Measurements from ENCODE around the gene SLC35E2B.

SLC35E2B gene

GRCh38 chr1:1624443-1625403 is 67.9 kb downstream of the SLC35E2B start:
- DNase-seq (ENCODE audit: low read depth in 2 of 2): no peak

- DNase-seq (ENCODE audit: low read depth in 2 of 2): no peak
Measured at GRCh38 chr1:1623631-1624442, 68.8 kb downstream of the SLC35E2B start.

GRCh38 chr1:1623181-1623630 is 69.4 kb downstream of the SLC35E2B start:
- no peak for DNase-seq (ENCODE audit: low read depth in 2 of 2)

- no peak for DNase-seq (ENCODE audit: low read depth in 2 of 2)
Measured at GRCh38 chr1:1622788-1623094, 69.9 kb downstream of the SLC35E2B start.

GRCh38 chr1:1622010-1622787 is 70.4 kb downstream of the SLC35E2B start:
- DNase-seq (ENCODE audit: low read depth in 2 of 2): no peak

- no peak for DNase-seq (ENCODE audit: low read depth in 2 of 2)
Measured at GRCh38 chr1:1621173-1622009, 71.2 kb downstream of the SLC35E2B start.

- no peak for DNase-seq (ENCODE audit: low read depth in 2 of 2)
Measured at GRCh38 chr1:1620433-1621139, 72.0 kb downstream of the SLC35E2B start.

GRCh38 chr1:1619917-1620361 is 72.7 kb downstream of the SLC35E2B start:
- no peak for DNase-seq (ENCODE audit: low read depth in 2 of 2)

- no peak for DNase-seq (ENCODE audit: low read depth in 2 of 2)
Measured at GRCh38 chr1:1618396-1619068, 74.1 kb downstream of the SLC35E2B start.

GRCh38 chr1:1617925-1618324 is 74.7 kb downstream of the SLC35E2B start:
- DNase-seq (ENCODE audit: low read depth in 2 of 2): no peak

- no peak for DNase-seq (ENCODE audit: low read depth in 2 of 2)
Measured at GRCh38 chr1:1617516-1617915, 75.1 kb downstream of the SLC35E2B start.

GRCh38 chr1:1616838-1617237 is 75.8 kb downstream of the SLC35E2B start:
- DNase-seq (ENCODE audit: low read depth in 2 of 2): no peak

- DNase-seq (ENCODE audit: low read depth in 2 of 2): peak in 1 of 2 donors; percentile 32
Measured at GRCh38 chr1:1616045-1616790, 76.4 kb downstream of the SLC35E2B start.

- peak; percentile 96 to 97 for DNase-seq (ENCODE audit: low read depth in 2 of 2)
Measured at GRCh38 chr1:1615256-1616044, 77.1 kb downstream of the SLC35E2B start, which contains the start of gene MIB2. Gene MIB2 (plus strand): TSS chr1:1615500. CDS start chr1:1623453, 7,953 bp downstream.

- no peak for DNase-seq (ENCODE audit: low read depth in 2 of 2)
Measured at GRCh38 chr1:1614954-1615255, 77.7 kb downstream of the SLC35E2B start.

- DNase-seq (ENCODE audit: low read depth in 2 of 2): peak in 1 of 2 donors; percentile 34
Measured at GRCh38 chr1:1614204-1614953, 78.2 kb downstream of the SLC35E2B start.

- DNase-seq (ENCODE audit: low read depth in 2 of 2): no peak
Measured at GRCh38 chr1:1613509-1614082, 79.0 kb downstream of the SLC35E2B start.
